ENCODE results near the gene FANCE. TPM values are rescaled to one million over a fixed set of nuclear protein-coding genes. Genes with fewer than 3 reads are reported as not detected.
"Not testable (repeated sequence)": the region's sequence is repeated elsewhere in the genome, so short reads cannot be mapped to it uniquely, and the experiment has no call there.

The FANCE gene
- total RNA-seq, 1 experiment from 2014 or later, result 25.8 TPM

DNA sequence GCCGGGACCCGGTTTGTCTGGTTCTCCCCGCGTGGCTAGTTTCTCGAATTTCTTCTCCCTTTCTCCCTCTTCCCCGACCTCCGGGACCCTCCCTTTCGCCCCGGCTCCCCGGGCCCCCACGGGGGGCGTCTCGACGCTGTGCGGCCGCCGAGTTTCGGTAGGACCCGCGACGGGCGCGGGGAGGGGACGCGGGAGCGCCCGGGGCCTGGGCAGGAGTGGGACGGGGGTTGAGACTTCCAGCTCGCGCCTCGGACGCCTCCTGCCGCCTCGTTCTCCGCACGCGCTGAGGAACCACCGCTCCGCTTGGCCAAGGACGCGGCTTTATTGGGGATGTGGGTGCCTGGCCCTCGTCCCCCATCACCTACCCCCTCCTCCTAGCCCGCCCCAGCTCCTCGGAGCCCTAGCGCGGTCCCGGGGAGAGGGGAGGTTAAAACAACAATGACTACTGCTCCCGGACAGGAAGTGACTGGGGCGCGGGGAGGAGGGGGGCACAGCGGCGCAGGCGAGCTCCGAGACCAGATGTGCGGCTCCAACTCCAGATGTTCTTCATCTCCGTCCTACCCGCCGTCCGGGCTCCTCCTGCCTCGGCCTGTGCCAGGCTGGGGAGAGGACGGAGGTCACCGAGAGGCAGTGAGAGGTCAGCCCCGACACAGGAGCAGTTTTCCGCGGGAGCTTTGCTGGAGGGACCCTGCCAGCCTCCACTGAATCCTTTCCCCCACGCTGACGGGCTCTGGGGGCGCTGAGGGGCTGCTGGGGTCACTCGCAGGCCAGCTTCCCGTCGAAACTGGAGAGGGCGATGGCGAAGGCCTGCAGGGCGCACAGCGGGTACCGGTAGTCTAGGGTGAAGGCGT is 45.7 kb downstream of the FANCE start:
- DNase-seq (ENCODE audit: low read depth), result peak; percentile 93

GRCh38 chr6:35498422-35499067 is 46.4 kb downstream of the FANCE start:
- no peak for DNase-seq (ENCODE audit: low read depth)

DNA sequence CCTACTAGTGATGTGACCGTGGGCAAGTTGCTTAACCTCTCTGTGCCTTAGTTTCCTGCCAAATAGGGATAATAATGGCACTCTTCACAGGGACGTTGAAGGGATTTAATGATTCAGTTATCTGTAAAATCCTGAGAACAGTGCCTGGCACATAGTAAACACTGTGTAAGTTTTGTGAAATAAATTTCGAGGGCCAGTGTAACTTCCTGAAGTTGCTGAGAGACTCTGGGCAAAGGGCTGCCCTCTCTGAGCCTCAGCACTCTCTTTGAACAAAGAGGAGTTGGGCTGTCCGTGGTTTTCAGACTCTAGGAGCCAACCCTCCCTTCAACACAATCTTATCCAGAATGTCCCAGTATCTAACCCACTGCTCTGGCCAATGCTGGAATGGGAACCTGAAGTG is 47.2 kb downstream of the FANCE start:
- DNase-seq (ENCODE audit: low read depth), result no peak

- peak; percentile 56 for DNase-seq (ENCODE audit: low read depth)
These were observed 48.6 kb downstream of the FANCE start for GRCh38 chr6:35500782-35501181.

- no peak for DNase-seq (ENCODE audit: low read depth)
These were observed 49.6 kb downstream of the FANCE start for GRCh38 chr6:35501784-35502183.

DNA sequence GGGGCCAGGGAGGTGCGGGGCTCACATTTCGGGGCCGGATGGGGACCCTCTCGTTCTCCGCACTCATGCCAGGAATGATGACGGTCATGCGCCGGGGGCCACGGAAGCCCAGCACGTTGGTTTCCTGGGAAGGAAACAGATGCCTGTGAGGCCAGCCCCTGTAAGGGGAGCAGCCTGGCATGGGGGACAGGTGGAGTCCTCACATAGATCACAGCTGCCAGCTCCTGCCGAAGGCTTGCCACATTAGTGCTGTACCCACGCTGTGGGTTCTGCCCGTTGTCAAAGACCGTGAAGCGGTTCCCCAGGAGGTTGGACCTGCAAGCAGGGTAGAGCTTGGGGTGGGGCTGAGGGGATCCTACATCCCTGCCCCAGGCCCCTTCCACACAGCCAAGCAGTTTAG is 51.4 kb downstream of the FANCE start:
- DNase-seq (ENCODE audit: low read depth), result no peak

DNA sequence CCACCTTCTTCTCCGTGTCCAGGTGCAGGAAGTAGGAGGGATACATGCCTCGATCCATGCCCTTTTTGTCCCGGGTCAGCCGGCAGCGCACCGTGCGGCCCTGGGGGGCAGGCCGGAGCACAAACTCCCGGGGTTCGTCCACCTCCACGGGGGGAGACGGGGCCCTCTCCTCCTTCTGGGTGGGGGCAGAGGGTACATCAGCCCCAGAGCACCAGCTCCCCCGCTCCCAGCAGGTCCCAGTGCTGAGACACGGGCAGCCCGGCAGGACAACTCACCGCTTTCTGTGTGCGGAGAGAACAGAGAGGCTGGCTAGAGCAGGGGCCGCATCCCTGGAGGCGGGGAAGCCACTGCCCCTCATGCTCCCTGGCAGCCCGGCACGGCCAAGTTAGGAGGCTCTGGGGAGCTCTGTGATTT is 53.9 kb downstream of the FANCE start:
- no peak for DNase-seq (ENCODE audit: low read depth)

DNA sequence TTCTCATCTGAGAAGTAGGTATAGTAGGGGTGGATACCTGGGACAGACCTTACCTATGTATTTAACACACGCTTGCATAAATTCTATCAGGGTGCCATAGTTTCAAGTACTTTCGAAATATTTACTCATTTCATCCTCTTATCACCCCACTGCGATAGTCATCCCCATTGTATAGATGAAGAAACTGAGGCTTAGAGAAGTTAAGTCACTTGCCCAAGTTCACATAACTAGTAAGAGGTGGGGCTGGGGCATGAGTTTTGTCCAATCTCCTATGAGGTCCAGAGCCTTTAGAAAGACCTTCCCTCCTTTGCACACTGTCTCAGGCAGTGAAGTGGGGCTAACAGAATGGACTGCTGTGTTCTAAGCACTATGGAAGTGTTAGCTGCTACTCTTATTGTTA is 54.4 kb downstream of the FANCE start:
- no peak for DNase-seq (ENCODE audit: low read depth)

GRCh38 chr6:35507221-35507620 is 55.1 kb downstream of the FANCE start:
- DNase-seq (ENCODE audit: low read depth), result no peak

GRCh38 chr6:35508027-35508426 is 55.9 kb downstream of the FANCE start:
- DNase-seq (ENCODE audit: low read depth), result no peak

GRCh38 chr6:35508542-35508941 is 56.4 kb downstream of the FANCE start:
- no peak for DNase-seq (ENCODE audit: low read depth)

DNA sequence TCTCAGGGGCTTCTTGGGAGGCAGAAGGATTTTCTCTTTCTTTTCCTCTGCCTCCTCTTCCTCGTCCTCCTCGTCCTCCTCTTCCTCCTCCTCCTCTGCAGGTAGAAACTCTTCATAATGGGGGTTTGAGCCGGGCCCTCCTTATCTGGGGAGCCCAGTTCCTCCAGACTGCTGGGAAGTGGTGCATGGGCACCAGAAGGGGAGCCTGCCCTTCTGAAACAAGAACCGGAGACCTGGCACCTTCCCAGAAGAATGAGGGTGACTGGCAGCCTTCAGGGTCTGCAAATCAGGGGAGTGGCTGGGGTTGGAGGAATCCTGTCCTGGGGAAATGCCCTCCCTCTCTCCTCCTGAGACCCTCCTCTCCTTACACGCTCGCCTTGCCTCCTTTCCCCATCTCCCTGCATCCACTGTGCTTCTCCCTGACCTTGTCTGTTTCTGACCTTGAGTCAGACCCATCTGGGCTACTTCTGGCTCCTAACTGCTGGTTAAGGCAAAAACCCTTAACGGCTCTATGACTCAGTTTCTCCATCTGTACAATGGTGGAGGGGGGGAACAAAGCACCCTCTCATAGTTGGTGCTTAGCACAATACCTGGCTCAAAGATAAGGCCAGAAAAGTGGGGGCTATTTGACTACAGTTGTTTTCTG is 58.9 kb downstream of the FANCE start:
- DNase-seq (ENCODE audit: low read depth), result no peak

GRCh38 chr6:35511562-35511941 is 59.4 kb downstream of the FANCE start:
- DNase-seq (ENCODE audit: low read depth), result no peak

GRCh38 chr6:35512006-35512405 is 59.9 kb downstream of the FANCE start:
- no peak for DNase-seq (ENCODE audit: low read depth)

DNA sequence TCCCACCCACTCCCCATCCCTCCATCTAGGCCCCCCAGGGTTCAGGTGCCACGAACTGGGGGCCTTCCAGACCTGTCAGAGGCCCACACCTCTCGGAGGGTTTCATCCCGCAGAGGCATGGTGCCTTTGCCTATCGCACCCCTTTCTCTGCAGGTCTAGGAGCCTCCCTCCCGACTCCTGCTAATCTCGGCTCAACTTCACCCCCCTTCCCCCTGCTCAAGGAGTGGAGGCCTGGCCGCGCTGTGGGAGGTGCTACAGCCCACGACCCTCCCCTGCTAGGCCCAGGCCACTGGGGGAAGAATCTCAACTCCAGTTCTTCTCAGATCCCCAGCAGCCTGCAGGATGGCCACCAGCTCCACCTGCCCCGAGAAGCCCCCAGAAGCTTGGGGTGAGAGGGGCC is 60.6 kb downstream of the FANCE start, which contains the start of gene TULP1:
Gene TULP1 (minus strand): TSS at position 157 of the 400 bp plus-strand sequence. CDS start 38 bp downstream, at position 119.
- DNase-seq (ENCODE audit: low read depth), result no peak

GRCh38 chr6:35514587-35514986 is 62.4 kb downstream of the FANCE start:
- DNase-seq (ENCODE audit: low read depth), result no peak

DNA sequence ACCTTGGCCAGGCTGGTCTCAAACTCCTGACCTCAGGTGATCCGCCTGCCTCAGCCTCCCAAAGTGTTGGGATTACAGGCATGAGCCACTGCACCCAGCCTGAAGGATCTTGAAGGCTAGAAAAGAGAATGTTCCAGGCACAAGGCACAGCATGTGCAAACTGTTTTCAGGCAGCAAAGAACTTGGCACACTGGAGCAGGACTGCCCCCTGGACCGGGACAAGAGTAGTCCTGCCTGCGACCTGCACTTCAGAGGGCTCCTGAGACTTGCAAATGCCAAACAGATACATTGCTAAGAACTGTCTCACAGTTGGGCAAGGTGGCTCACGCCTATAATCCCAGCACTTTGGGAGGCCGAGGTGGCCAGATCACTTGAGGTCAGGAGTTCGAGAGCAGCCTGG is 63.8 kb downstream of the FANCE start:
- DNase-seq (ENCODE audit: low read depth), result not testable (repeated sequence)

Other genes starting within 250 kb of the FANCE start
- gene SCUBE3, start 238.4 kb upstream of the FANCE start, total RNA-seq (2014; rRNA removed; shearing (Covaris generic)), result 1.1 and 2.0 TPM in 2 replicates
- 9.1 and 12.5 TPM in 2 replicates for gene ZNF76, start 192.6 kb upstream of the FANCE start, total RNA-seq (2014; rRNA removed; shearing (Covaris generic))
- gene DEF6, start 154.5 kb upstream of the FANCE start, total RNA-seq (2014; rRNA removed; shearing (Covaris generic)), result 20.0 and 23.6 TPM in 2 replicates
- 2.9 and 5.6 TPM in 2 replicates for gene PPARD, start 109.8 kb upstream of the FANCE start, total RNA-seq (2014; rRNA removed; shearing (Covaris generic))
- gene RPL10A, start 16.1 kb downstream of the FANCE start, total RNA-seq (2014; rRNA removed; shearing (Covaris generic)), result 1,576 and 1,963 TPM in 2 replicates
- 6.9 and 7.3 TPM in 2 replicates for gene TEAD3, start 44.7 kb downstream of the FANCE start, total RNA-seq (2014; rRNA removed; shearing (Covaris generic))
- gene TULP1, start 60.6 kb downstream of the FANCE start, total RNA-seq (2014; rRNA removed; shearing (Covaris generic)), result not detected in 2 replicates
- 6.8 and 10.2 TPM in 2 replicates for gene FKBP5, start 236.6 kb downstream of the FANCE start, total RNA-seq (2014; rRNA removed; shearing (Covaris generic))

All from Daoy (cell line).